GM19193 (cell line): Measurements from ENCODE around the gene PDE6A.

ENCODE experiments used
- POLR2A ChIP-seq: IDR thresholded peaks from 4 replicates; pipeline ENCODE4 v1.6.1; 2011; ENCODE audit not compliant: insufficient read depth, insufficient read length; ENCODE audit errors: extremely low read depth

Gene PDE6A

DNA sequence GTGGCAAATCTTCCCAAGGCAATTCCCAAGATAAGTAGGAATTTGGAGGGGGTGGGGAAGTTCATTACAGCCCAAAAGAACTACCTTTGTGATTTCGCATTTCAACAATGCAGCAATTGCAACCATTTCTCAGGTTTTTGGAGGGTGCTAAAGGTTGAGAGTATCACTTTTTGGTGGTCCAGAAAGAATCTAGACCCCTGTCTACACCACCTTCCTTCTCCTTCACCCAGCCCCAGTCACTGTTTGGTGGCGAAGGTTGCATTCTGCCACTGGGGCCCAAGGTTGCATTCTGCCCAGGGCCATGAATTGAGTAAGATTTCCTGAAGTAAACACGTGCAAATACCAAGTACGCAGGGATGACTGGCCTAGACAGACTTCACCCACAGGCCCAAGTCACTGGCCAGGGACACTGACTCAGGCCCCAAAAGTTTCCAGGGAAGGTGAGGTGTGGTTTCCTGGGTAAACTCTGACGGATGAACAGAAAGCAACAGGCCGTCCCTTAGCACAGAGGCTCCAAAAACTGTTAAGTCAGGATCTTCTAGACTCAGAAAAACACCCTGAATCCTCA is 5.7 kb downstream of the PDE6A start:
- no peak for TF ChIP-seq POLR2A

DNA sequence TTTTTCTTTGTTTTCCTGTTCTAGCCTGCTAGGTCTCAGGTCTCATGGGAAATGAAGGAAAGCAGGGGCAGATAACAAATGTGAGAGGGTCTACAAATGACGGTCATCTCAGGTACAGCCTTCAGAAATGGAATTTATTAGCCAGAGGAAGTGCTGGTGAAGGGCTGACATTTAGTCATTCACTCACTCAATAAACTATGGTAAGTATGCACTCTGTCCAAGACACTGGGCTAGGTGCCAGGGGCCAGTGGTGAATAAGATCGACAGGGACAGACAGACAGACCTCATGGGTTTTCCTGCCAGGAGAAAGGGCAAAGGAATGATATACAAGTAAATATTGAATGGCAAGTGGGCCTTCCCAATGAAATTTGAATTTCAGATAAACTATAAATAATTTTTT is 6.3 kb downstream of the PDE6A start:
- no peak for TF ChIP-seq POLR2A

DNA sequence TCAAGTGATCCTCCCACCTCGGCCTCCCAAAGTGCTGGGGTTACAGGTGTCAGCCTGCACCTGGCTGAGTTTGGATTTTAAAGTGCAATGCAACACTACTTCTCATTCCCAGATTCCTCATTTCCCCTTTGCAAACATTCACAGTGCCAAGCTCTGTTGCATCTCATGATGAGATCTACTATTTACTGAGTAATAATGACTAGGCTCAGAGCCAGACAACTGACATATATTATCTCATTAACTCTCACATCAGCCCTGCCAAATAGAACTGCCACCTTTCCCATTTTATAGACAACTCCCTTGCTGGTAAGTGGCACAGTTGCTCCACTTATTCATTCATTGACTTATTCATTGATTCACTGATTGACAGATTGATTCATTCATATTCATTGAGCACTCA is 7.0 kb downstream of the PDE6A start:
- TF ChIP-seq POLR2A = no peak

DNA sequence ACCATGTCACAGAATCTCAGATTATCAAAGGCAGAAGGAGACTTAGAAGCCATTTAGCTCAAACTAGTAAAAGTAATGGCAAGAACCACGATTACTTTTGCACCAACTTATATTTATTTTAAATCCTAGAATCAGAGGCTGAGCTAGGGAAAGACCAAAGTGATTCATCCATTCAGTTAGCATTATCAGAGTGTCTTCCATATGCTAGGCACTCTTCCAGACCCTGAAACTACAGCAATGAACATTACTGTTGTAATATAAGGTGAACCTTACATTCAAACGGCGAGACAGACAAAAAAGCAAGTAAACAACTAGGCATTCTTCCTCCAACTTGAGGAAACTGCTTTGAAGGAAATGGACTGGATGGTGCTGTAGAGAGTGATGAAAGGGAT is 7.9 kb downstream of the PDE6A start:
- no peak for TF ChIP-seq POLR2A

DNA sequence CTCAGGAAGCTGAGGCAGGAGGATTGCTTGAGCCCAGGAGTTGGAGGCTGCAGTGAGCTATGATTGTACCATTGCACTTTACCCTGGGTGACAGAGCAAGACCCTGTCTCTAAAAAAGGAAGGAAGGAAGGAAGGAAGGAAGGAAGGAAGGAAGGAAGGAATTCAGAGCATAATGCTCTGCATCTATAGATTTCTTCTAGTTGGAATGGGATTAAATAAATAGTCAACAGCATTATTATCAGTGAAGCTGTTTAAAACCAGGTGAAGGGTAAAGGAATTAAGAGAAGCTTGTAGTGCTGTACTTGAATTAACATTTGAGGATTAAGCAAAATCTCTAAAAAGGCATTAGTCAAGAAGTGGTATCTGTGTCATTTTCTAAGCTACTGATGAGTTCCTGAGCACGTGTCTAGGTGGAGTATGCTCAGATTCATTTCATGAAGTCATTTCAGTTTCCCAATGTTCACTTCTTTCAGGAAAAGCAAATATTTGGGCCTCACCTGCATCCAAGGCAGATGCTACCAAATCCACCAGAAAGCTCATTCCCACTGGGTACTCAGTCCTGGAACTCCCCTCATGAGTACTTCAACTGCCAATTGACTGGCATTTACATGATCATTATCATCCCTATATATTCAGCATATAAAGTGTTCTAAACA is 8.4 kb downstream of the PDE6A start:
- TF ChIP-seq POLR2A = no peak

DNA sequence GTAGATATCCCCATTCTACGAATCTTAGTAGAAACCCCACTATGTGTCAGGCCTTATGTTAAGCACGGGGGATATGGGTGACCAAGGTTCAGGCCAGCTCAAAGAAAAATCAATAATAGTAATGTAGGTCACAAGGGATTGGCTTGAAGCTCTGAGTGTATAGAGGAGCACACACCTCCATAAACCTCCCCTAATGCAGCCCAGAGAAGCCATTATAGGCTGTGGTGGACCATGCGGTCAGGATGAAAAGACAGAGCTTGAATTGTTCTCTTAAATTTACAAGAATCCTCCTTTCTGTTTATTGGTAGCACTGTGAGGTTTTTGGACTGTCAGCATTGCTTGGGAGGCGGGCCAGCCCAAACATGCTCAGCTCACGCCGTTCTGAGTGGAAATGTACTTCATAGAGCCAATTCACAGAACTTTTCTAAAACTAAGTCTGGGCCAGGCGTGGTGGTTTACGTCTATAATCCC is 9.1 kb downstream of the PDE6A start:
- no peak for TF ChIP-seq POLR2A

DNA sequence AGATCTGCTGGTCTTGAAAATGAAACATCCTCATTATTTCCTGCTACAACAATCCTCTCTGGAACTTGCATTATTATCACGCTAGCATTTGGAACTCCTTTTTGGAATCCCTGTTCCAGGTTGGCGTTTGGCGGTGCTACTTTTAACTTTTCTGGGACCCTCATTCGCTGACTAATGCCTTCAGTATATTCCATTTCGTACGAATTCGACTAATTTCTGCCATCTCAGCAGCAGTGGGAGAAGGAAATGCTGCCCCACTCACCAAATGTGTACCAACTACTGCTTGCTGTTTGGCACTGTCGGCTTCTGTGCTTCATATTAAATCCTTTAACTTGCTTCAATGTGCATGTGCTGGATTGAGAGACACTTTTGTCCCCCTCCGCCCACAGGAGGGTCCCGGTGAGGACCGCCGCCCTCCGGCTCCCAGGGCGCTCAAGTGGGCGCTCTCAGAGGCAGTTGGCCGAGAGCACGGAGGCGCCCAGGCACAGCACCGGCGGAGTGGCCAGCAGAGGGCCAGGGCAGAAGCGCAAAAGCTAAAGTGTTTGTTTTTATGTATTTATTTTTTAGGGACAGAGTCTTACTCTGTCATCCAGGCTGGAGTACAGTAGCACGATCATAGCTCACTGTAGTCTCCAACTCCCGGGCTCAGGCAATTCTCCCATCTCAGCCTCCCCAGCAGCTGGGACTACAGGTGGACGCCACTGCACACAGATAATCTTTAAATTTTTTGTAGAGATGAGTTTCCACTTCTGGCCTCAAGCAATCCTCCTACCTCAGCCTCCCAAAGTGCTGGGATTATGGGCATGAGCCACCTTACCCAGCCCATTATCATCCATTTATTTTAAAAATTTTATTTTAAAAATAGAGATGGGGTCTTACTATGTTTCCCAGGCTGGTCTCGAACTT is 11.9 kb downstream of the PDE6A start:
- no peak for TF ChIP-seq POLR2A

DNA sequence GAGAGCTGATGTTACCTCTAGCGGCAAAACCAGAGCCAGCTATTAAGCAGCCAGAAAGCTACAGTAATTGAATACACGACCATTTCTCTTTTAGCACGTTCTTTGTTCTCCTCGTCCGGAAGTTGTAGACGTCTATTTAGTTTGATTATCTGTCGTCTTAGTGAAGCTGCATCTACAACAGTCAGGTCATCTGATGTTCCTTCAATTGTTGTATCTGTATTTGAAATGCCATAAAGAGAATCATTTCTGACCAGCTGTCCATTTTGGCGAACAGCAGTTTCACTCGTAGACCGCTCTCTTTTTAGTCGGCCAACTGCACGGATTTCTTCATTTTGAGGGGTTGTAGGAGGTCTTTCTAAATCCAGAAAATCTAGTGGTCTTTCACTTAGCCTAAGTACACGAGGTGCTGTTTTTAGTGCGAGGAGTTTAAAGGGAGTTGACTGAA is 12.6 kb downstream of the PDE6A start:
- TF ChIP-seq POLR2A = no peak

DNA sequence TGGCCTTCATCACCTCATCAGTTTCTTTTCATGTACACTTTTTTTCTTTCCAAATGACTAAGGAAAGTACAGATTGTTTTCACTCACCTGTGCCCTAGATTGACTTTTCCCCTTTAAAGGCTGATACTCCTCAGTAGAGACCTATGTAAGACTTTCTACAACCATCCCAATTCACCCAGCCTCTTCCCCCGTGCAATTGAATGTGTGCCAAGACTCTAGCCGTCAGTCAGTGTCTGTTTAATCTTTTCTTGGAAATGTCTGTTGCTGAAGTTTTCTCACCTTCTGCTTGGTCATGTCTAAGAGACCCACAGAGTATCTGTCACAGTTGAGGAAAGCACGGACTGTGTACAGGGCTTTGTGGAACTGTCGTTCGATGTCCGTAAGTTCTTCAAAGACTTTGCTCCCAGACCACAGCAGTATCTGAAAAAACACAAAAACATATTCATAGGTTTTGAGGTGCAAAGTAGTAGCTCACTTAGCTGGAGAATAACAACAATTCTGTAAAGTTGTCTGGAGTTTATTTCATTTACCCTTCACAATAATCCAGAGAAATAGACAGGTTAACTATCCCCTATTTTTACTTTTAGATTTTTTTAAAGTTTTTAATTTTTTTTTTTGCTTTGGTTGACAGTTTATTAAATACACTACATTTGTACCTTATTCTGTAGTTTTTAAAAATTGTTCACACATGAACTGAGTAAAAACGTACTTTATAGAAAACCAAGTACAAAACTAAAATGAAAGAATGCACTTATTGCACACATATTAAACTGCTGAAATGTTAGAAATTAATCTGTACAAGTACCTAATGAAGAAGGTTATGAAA is 13.6 kb downstream of the PDE6A start:
- no peak for TF ChIP-seq POLR2A

DNA sequence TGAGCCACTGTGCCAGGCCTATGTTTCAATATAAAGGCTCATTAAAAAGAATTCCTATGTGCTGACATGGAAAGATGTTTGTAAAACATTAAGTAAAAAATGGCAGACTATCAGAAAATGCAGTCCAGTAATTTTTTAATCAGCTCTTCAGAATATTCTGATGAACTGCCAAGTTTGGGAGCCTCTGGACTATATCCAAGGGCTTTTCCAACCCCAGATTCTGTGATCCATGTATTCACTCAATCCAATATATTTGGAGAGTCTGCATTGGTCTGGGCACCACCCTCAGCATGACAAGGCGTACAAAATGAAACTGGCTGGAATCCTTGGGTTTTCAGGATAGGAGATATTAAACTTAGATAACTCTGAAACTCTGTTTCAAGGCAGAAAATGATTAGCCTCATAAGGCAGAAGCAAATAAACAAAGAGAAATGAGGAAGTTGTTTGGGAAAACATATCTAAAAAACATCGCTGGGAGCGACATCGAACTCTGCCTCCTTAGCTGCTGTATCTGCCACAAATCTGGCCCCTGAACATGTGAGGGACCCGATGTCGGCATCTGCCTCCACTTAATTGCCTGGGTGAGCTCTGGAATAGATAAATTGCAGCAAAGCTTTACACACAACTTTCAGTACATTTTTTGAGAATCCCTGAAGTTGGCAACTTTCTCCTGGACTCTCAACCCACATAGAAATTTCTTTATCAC is 14.4 kb downstream of the PDE6A start:
- TF ChIP-seq POLR2A = no peak

DNA sequence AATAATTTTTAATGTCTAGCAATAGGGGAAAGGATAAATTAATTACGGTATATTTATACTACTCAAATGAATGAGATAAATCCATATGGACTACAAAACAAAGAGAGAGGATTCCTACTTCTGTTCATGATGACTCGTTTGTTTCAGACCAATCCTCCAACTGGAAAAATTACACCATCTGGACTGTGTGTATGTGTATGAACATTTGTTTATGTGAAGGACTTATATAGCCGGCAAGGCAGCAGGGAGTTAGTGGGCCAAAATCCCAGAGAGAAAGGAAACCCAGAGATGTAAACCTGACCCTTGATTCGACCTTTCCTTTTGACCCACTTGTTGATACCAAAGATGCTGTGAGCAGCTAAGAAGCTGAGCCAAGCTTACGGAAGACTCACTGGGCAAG is 20.1 kb downstream of the PDE6A start:
- no peak for TF ChIP-seq POLR2A

DNA sequence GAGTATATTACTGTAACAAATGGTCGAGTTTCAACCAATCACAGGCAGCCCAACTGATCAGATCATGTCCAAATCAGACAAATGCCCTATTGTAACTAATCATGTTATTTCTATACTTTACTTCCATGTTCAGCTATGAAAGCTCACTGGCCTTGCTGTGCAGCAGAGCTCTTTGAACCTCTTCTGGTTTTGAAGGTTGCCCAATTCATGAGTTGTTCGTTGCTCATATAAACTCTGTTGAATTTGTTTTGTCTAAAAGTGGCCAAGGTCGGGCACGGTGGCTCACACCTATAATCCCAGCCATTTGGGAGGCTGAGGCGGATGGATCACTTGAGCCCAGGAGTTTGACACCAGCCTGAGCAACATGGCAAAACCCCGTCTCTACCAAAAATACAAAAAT is 21.6 kb downstream of the PDE6A start:
- TF ChIP-seq POLR2A = no peak

DNA sequence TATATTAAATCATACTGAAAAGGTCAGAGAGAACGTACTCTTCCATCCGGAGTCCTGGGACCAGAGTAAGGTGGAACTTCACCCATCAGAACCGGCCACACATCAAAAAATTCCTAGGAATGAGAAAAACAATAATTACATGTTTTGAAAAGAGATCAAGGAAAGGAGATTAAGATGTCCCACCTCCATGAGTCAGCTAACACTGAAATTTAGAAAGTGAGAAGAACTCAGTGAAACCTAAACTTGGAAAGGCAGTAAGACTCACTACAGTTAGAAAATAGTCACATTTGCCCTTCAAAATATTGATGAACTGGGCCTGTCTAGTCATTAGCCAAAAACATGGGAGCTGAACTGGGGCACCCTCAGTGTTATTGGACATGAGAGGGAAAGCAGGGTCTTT is 23.0 kb downstream of the PDE6A start:
- no peak for TF ChIP-seq POLR2A

DNA sequence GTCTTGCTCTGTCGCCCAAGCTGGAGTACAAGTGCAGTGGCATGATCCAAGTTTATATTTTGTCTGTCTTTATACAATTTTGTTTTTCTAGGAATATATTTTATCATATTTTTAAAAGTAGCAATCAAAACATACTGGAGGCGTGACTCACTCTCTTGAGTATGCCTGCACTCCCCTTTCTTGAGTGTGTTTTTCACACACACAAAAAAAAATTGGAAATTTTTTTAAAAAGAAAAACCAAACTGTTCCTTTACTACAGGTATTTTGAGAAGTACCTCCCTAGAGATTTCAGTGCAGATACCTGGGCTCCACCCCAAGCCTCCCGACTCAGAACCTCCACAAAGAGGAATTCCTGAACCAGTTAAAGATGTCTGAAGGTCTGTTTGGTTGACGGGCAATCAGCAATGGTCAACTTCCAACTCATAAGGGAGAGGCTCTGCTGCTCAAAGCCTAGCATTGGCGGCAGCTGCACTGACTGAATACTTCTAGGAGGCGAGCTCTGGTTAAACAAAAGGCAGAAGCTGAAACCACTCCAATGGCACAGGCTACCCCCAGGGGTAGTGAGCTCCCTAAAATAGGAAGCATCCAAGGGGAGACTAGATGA is 27.4 kb downstream of the PDE6A start:
- TF ChIP-seq POLR2A = no peak

DNA sequence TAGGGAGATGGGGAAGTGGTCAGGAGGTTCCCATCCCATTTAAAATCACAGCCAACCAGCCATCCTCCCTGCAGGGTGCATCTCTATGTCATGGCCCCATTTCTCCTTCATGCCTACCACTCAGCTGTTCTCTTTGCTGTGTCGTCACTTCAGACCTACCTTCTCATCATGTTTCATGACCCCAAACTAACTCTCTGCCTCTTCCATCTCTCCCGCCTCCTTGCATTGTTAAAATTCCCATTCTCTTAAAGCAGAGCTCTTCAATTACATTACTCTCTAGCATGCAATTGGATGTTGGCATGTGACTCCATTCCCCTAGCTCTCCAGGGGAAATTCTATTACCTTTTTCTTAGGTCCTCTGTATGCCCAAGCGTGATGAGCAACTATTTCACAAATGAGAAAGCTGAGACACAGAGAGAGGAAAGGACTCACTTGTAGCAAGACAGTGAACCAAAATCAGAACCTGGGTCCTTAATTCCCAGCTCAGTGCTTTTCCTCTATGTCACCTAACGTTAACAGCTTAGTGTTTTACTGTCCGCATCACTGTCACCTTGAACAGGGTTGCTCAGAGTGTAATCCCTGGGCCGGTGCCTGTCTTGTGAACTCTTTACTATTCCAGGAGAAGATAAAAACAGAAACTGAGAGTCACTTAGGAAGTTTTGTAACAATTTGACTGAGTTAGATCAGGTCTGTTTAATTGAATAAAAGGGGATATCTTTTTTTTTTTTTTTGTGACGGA is 28.1 kb downstream of the PDE6A start:
- no peak for TF ChIP-seq POLR2A
